Thoracic aorta (tissue), 2 donors: ENCODE data around the gene CNTN4. TPM values are rescaled to one million over a fixed set of nuclear protein-coding genes. Genes with fewer than 3 reads are reported as not detected.

Source experiments
- ATAC-seq: fragments of 150-250 bp; one replicate; pipeline ENCODE4 v1.8.0; 2017; ENCODE audit warnings: low read depth; ENCODE audit not compliant: insufficient number of reproducible peaks, low FRiP score
- DNase-seq: peaks from one replicate; pipeline ENCODE4 v3.0.0-alpha.2; 2020; ENCODE audit warnings: low spot score
- H3K27ac ChIP-seq, 2 donors: fragments of 200-600 bp; sonication (generic); 1 replicate in 1 of 2; 2 replicates in 1 of 2; pipeline ENCODE4 v1.5.1; 2016; ENCODE audit warnings: mild to moderate bottlenecking in 2 of 2, moderate library complexity in 2 of 2
- H3K27me3 ChIP-seq: fragments of 200-600 bp; sonication (generic); replicated peaks from 2 replicates; pipeline ENCODE4 v1.6.0; 2016; ENCODE audit warnings: mild to moderate bottlenecking; ENCODE audit not compliant: insufficient read depth
- H3K36me3 ChIP-seq: fragments of 200-600 bp; sonication (generic); one replicate; pipeline ENCODE4 v1.5.1; 2016
- H3K4me1 ChIP-seq, 2 donors: fragments of 200-600 bp; sonication (generic); 1 replicate in 1 of 2; 2 replicates in 1 of 2; pipeline versions ENCODE4 v1.5.1 to v1.6.0; 2016; ENCODE audit warnings: low read depth in 2 of 2, mild to moderate bottlenecking in 1 of 2; ENCODE audit not compliant: control insufficient read depth in 1 of 2
- H3K4me3 ChIP-seq: fragments of 200-600 bp; sonication (generic); 2 replicates; pipeline ENCODE4 v1.5.1; 2016; ENCODE audit warnings: mild to moderate bottlenecking
- H3K9me3 ChIP-seq: fragments of 200-600 bp; sonication (generic); 2 replicates; pipeline ENCODE4 v1.5.1; 2016
- total RNA-seq, 2 donors: library from RNA; depleted of rRNA; stranded (reverse); fragments of >200 nt; gene quantifications; one replicate each; pipeline versions ENCODE4 v1.1.0 to v1.2.3, GENCODE V29; 2016
- TF ChIP-seq, protein P1 (sequence below): fragments of 200-600 bp; sonication (generic); IDR thresholded peaks from one replicate; pipeline ENCODE4 v1.5.1; 2019; ENCODE audit warnings: antibody characterized with exemption

The CNTN4 gene
- total RNA-seq, 2 donors from 2014 or later, result 103 to 116 TPM

DNA sequence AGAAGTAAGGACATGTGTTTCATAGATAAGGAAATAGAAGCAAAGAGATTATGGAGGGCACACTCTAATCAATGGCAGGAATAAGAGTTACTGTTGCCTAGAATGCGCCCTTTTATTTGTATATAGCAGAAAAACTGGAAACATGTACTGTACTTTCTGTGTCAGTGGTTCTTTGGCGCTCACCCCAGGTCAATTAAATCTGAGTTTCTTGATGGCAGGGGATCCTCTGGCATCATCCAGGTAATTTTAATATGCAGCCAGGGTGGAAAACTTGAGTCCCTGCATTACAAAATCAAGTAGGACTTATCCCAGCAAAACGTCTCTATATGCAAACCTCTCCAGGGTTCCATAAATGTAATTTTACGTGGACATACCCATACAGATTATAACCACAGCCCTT is 727.4 kb downstream of the CNTN4 start:
- DNase-seq, result no peak
- no peak for ATAC-seq
- H3K4me1 ChIP-seq, result no peaks in the 10 kb centered on the region
- no peak overlapping the region for H3K27ac ChIP-seq
- no peaks in the 10 kb centered on the region for H3K9me3 ChIP-seq
- H3K4me3 ChIP-seq, result no peak overlapping the region
- TF ChIP-seq, protein P1, sequence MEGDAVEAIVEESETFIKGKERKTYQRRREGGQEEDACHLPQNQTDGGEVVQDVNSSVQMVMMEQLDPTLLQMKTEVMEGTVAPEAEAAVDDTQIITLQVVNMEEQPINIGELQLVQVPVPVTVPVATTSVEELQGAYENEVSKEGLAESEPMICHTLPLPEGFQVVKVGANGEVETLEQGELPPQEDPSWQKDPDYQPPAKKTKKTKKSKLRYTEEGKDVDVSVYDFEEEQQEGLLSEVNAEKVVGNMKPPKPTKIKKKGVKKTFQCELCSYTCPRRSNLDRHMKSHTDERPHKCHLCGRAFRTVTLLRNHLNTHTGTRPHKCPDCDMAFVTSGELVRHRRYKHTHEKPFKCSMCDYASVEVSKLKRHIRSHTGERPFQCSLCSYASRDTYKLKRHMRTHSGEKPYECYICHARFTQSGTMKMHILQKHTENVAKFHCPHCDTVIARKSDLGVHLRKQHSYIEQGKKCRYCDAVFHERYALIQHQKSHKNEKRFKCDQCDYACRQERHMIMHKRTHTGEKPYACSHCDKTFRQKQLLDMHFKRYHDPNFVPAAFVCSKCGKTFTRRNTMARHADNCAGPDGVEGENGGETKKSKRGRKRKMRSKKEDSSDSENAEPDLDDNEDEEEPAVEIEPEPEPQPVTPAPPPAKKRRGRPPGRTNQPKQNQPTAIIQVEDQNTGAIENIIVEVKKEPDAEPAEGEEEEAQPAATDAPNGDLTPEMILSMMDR, result no peak
- peaks cover 2% of the 10 kb centered on the region for H3K36me3 ChIP-seq
- no peaks in the 10 kb centered on the region for H3K27me3 ChIP-seq

- ATAC-seq (no peak), DNase-seq (no peak)
- no peaks in the 10 kb centered on the region for H3K4me1 ChIP-seq
- H3K4me3 ChIP-seq, result no peak overlapping the region
- H3K27ac ChIP-seq, result no peak overlapping the region
- TF ChIP-seq, protein P1, result no peak
- no peaks in the 10 kb centered on the region for H3K27me3 ChIP-seq
- no peaks in the 10 kb centered on the region for H3K9me3 ChIP-seq
- no peaks in the 10 kb centered on the region for H3K36me3 ChIP-seq
These were observed 727.8 kb downstream of the CNTN4 start for GRCh38 chr3:2826453-2826852.

GRCh38 chr3:2837239-2837638 is 738.6 kb downstream of the CNTN4 start:
- TF ChIP-seq, protein P1, result no peak
- H3K9me3 ChIP-seq, result no peaks in the 10 kb centered on the region
- no peak overlapping the region for H3K4me3 ChIP-seq
- DNase-seq (no peak), ATAC-seq (no peak)
- H3K27ac ChIP-seq, result no peak overlapping the region
- H3K4me1 ChIP-seq, result no peaks in the 10 kb centered on the region
- no peaks in the 10 kb centered on the region for H3K27me3 ChIP-seq
- H3K36me3 ChIP-seq, result no peaks in the 10 kb centered on the region

DNA sequence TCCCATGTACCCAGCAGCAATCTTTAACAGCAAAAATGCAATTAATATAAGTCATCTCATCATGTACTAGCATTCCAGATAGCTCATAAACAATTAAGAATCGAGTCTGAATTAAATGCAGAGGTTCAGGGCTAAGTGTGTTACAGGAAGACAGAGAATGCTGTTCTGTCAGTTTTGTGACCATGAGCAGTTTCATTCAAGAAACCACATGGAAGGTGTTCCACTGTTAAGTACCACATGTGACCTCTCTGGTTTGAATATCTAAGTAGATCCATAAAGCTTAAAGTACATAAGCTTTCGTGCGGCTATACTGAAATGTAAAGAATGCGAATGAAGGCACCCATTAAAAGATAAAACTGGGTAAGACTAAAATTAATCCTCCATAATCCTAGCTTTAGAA is 739.2 kb downstream of the CNTN4 start:
- TF ChIP-seq, protein P1, result no peak
- no peak for ATAC-seq
- Histone ChIP-seq H3K9me3 (no peaks in the 10 kb centered on the region), H3K36me3 (no peaks in the 10 kb centered on the region), H3K27ac (no peak overlapping the region), H3K4me3 (no peak overlapping the region), H3K4me1 (no peaks in the 10 kb centered on the region), H3K27me3 (no peaks in the 10 kb centered on the region)
- DNase-seq, result no peak

GRCh38 chr3:2838546-2839157 is 740.0 kb downstream of the CNTN4 start:
- TF ChIP-seq, protein P1, result no peak

More at GRCh38 chr3:2838546-2839157, 740.0 kb downstream of the CNTN4 start:
- Histone ChIP-seq H3K4me1 (no peaks in the 10 kb centered on the region), H3K27ac (no peak overlapping the region), H3K4me3 (no peak overlapping the region), H3K9me3 (no peaks in the 10 kb centered on the region), H3K36me3 (no peaks in the 10 kb centered on the region), H3K27me3 (no peaks in the 10 kb centered on the region)
- ATAC-seq (no peak), DNase-seq (no peak)
